Kidney (tissue), 14 donors: ENCODE results near the gene DQX1. TPM values are rescaled to one million over a fixed set of nuclear protein-coding genes. Genes with fewer than 3 reads are reported as not detected.

Experiments used
- DNase-seq, 5 donors: peaks; one replicate each; pipeline ENCODE4 v3.0.0-alpha.2; 2013 to 2020
- FAIRE-seq: peaks from 2 replicates; lab custom pipeline; 2012; peaks lifted over from hg19 to GRCh38; lab: Jason Lieb, UNC
- H3K27ac ChIP-seq, 2 donors: one replicate each; pipeline ENCODE4 v1.7.0; 2013; ENCODE audit warnings: low read depth in 2 of 2, low read length in 2 of 2, inconsistent platforms in 1 of 2
- H3K27me3 ChIP-seq: one replicate; pipeline ENCODE4 v1.7.1; 2013; ENCODE audit warnings: low read length, inconsistent platforms; ENCODE audit not compliant: control insufficient read depth, insufficient read depth
- H3K36me3 ChIP-seq, 3 donors: one replicate each; pipeline versions ENCODE4 v1.7.0 to v1.7.1; 2013; ENCODE audit warnings: low read length in 3 of 3, control low read depth in 1 of 3, inconsistent platforms in 1 of 3; ENCODE audit not compliant: insufficient read depth in 3 of 3, control insufficient read depth in 2 of 3
- H3K4me1 ChIP-seq, 3 donors: one replicate each; pipeline versions ENCODE4 v1.7.0 to v1.7.1; 2013; ENCODE audit warnings: low read length in 3 of 3, inconsistent platforms in 1 of 3, low read depth in 1 of 3; ENCODE audit not compliant: control insufficient read depth in 2 of 3, insufficient read depth in 2 of 3
- H3K4me3 ChIP-seq, 3 donors: one replicate each; pipeline versions ENCODE4 v1.7.0 to v1.8.1; 2013; ENCODE audit warnings: low read length in 3 of 3, control low read depth in 1 of 3, inconsistent platforms in 1 of 3
- H3K9ac ChIP-seq, 3 donors: one replicate each; pipeline versions ENCODE4 v1.7.0 to v1.7.1; 2013; ENCODE audit warnings: low read length in 3 of 3, control low read depth in 1 of 3, inconsistent platforms in 1 of 3
- H3K9me3 ChIP-seq, 3 donors: one replicate each; pipeline versions ENCODE4 v1.7.0 to v1.7.1; 2013; ENCODE audit warnings: low read length in 3 of 3, control low read depth in 1 of 3, inconsistent platforms in 1 of 3; ENCODE audit not compliant: control insufficient read depth in 2 of 3, insufficient read depth in 1 of 3
- CTCF ChIP-seq: IDR thresholded peaks from 3 replicates; pipeline ENCODE4 v1.5.1; 2012; ENCODE audit warnings: mild to moderate bottlenecking, moderate library complexity, borderline replicate concordance; ENCODE audit not compliant: insufficient read depth; ENCODE audit errors: extremely low read depth
- intact Hi-C: fragments of 100-400 bp; cut with DNase I; formaldehyde crosslinking; loops from one replicate; pipeline ENCODE4 v1.11.1; 2022
- polyA plus RNA-seq: library from polyadenylated mRNA; stranded (reverse); fragments of 350-450 nt; fragmentation: Illumina TruSeq; extraction: RNeasy Lipid Tissue Mini Kit (QIAGEN cat#74804); gene quantifications from one replicate; pipeline ENCODE4 v1.2.3, GENCODE V29; 2014; ENCODE audit warnings: low read depth, low replicate concordance; ENCODE audit not compliant: insufficient read depth
- total RNA-seq: library from RNA; stranded (reverse); fragmentation: NEBNext Ultra II Directional; extraction: Animal tissue kit (Norgen Biotek cat#: 25700); gene quantifications from one replicate; pipeline ENCODE4 v1.2.1, GENCODE V29; 2021
- donor health status: control.
- donor health status: control.
- donor health status: control.
- donor health status: control.
- donor health status: control.
- donor health status: DM: yes; HTN: yes; CAD: no.
- donor health status: Normal renal cell carcinoma (clear cell type).

The DQX1 gene
- total and polyA plus RNA-seq, 2 donors from 2014 or later, result not detected

DNA sequence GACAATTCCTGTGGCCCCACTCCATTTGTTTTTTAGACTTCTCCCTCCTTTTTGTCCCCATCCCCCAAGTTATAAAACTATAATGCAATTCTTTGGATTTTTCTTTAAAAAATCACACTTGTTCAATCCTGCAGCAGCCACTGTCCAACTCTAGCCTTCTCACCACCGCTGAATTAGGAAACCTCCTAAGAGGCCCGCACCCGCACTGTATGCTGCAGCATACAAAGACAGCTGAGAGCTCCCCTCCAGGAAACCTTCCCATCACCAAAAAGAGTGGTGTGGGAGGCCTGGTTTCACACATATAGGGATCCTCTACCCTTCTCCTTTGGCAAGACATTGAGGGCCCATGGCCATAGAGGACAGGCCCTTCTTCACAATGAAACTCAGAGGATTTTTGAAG is 21.4 kb downstream of the DQX1 start:
- Histone ChIP-seq H3K27me3 (peaks cover 12% of the 10 kb centered on the region), H3K9ac (no peak overlapping the region), H3K4me1 (peaks cover 0 to 19% (median 12%) of the 10 kb centered on the region in 3 donors), H3K27ac (no peak overlapping the region), H3K9me3 (no peaks in the 10 kb centered on the region), H3K4me3 (no peak overlapping the region), H3K36me3 (peaks cover 3 to 17% (median 8%) of the 10 kb centered on the region in 3 donors)
- no peak for TF ChIP-seq CTCF
- DNase-seq, result no peak
- no peak for FAIRE-seq
- intact Hi-C loops, result no loop called here

DNA sequence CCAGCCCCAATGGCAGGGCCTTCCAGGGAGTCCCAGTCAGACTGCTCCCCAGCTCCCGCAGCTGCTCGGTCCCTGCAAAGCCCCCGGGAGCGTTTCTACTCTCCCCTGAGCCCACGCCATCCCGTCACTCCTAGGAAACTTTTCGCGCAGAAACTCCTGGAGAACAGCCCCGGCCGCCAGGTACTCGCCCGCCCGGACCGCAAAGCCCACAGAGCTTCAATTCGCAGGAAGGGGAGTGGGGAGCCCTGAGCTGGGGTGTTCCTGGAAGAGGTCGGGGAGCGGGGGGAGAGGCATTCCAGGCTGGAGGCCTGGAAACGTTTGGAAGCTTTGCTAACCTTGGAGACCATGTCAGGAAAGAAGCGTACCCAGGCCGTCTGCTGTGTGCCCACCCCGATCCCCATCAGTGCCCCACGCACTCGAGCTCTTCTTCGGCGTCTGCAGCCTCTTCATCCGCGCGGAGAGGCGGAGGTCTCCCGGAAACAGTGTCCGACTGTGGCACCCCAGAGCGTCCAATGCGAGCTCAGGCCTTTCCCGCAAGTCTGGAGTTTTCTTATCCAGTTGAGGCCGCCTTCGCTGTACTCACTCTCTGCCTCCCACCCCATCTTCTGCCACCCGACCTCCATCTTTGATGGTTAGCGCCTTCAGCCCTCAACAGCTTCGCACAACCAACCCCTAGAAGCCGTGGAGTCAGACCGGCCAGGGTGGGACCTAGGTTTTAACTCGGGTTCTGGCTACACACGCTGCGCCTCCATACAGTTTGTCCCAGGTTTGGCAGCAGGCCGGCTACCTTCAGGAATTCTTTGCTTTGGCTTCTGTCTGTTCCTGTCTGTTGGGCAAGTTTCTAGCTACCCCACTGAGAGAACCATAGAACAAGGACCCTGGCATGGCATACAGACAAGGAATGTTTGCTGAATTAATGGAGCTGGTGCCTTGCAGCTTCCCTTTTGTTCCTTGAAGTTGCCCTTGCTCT is 22.2 kb downstream of the DQX1 start:
- Histone ChIP-seq H3K9ac (peak overlapping the region in 2 of 3 donors; percentile 12 to 34), H3K27me3 (peaks cover 9% of the 10 kb centered on the region)
- TF ChIP-seq CTCF, result no peak

DNA sequence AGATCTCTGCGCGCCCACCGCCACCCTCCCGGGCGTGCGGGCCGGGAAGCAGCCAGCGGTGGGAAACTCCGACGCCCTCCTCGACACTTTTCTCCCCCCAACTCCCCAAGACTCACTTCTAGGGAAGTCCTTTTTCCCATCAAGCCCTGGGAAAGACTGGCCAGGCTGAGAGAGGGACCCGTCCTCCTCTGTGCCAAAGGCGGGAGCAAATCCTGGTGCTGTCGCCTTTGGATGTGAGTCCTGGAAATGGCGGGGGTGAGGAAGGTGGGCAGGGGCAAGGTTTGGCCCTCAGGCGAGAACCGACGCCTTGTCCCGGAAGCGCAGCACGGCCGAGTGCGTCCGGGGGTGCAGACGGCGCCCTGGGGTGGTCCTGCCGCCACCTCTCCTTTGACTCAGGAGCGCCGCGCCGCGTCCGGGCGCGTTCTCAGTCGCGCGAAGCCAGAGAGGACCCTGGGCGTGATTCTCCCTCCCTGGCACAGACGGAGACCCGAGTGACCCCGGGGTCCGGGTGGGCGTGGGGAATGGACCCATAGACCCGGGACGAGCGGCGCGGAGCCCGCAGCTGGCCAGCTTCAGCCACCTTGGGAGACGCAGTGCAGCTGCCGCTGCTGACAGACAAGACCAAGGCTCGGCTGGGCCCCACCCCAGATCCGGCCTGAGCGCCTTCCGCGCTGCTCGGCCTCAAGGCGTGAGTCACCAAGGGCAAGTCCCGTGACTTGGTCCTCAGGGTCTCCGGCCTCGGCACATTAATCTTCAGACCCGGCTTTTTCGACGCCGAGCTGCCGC is 23.1 kb downstream of the DQX1 start:
- Histone ChIP-seq H3K9ac (peak overlapping the region in 2 of 3 donors; percentile 64 to 75), H3K4me1 (peaks cover 0 to 32% (median 22%) of the 10 kb centered on the region in 3 donors), H3K4me3 (peak overlapping the region; percentile 20 to 89 (median 83)), H3K27me3 (peaks cover 9% of the 10 kb centered on the region), H3K9me3 (no peaks in the 10 kb centered on the region), H3K27ac (peak overlapping the region; percentile 86 to 87), H3K36me3 (peaks cover 3 to 17% (median 8%) of the 10 kb centered on the region in 3 donors)
- no peak for TF ChIP-seq CTCF
- peak; percentile 76 to 96 (median 89) for DNase-seq
- no peak for FAIRE-seq
- intact Hi-C loops, result no loop called here

More for the DNA sequence above, 22.2 kb downstream of the DQX1 start:
- peaks cover 0 to 25% (median 14%) of the 10 kb centered on the region in 3 donors for H3K4me1 ChIP-seq
- intact Hi-C loops, result no loop called here
- DNase-seq (peak in 3 of 5 donors; percentile 14 to 64 (median 20)), FAIRE-seq (no peak)
- peak overlapping the region; percentile 70 to 87 for H3K27ac ChIP-seq
- H3K9me3 ChIP-seq, result no peaks in the 10 kb centered on the region
- H3K4me3 ChIP-seq, result peak overlapping the region; percentile 4 to 89 (median 83)
- H3K36me3 ChIP-seq, result peaks cover 3 to 17% (median 8%) of the 10 kb centered on the region in 3 donors
